ENCODE results near the gene PTPRJ.

The PTPRJ gene

GRCh38 chr11:48163360-48164100 is 183.2 kb downstream of the PTPRJ start:
- DNase-seq (ENCODE audit: low read depth): no peak
- TF ChIP-seq, protein P1, sequence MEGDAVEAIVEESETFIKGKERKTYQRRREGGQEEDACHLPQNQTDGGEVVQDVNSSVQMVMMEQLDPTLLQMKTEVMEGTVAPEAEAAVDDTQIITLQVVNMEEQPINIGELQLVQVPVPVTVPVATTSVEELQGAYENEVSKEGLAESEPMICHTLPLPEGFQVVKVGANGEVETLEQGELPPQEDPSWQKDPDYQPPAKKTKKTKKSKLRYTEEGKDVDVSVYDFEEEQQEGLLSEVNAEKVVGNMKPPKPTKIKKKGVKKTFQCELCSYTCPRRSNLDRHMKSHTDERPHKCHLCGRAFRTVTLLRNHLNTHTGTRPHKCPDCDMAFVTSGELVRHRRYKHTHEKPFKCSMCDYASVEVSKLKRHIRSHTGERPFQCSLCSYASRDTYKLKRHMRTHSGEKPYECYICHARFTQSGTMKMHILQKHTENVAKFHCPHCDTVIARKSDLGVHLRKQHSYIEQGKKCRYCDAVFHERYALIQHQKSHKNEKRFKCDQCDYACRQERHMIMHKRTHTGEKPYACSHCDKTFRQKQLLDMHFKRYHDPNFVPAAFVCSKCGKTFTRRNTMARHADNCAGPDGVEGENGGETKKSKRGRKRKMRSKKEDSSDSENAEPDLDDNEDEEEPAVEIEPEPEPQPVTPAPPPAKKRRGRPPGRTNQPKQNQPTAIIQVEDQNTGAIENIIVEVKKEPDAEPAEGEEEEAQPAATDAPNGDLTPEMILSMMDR (IDR thresholded peaks at IDR 0.05; ENCODE audit: low read depth, low read length, missing control alignments): no peak
- H3K4me3 ChIP-seq (ENCODE audit: low read depth, low read length): no peak overlapping the region

DNA sequence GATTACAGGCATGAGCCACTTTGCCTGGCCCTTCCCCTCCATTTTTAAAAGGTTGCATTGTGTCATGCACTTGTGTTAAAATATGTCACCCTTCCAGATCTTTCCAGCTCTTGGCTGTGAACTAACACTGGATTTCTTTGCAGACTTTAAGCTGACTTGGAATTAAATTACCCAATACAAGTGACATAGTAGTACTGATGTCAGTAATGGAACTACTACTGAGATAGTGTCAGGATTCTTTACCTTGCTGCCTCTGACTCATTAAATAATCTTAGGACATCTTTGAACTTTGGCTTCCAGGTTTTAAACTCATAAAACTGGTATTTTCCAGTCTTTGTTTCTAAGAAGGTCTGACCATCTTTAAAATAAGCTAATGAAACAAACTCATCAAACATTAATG is 184.5 kb downstream of the PTPRJ start:
- no peak for DNase-seq (ENCODE audit: low read depth)
- TF ChIP-seq, protein P1 (IDR thresholded peaks at IDR 0.05; ENCODE audit: low read depth, low read length, missing control alignments): no peak
- H3K4me3 ChIP-seq (ENCODE audit: low read depth, low read length): no peak overlapping the region

DNA sequence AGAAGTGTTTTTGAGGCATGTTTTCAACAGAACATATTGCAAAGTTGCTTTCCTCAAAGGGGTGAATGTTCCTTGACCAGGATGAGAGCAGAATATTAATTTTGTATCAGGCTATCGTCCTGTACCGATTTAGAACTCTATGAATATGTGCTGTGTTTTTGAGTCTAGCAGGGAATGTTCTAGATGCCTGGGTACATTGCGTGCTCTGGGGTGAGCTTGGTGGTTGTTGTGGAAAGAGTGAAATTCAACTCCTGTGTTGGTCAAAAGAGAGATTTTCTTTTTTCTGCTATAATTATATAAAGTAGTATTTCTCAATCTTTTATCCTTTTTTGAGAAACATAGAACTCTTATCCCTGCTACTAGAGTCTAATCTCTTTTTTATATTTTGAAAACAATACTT is 185.1 kb downstream of the PTPRJ start:
- TF ChIP-seq, protein P1 (IDR thresholded peaks at IDR 0.05; ENCODE audit: low read depth, low read length, missing control alignments): no peak
- DNase-seq (ENCODE audit: low read depth): no peak
- no peak overlapping the region for H3K4me3 ChIP-seq (ENCODE audit: low read depth, low read length)

DNA sequence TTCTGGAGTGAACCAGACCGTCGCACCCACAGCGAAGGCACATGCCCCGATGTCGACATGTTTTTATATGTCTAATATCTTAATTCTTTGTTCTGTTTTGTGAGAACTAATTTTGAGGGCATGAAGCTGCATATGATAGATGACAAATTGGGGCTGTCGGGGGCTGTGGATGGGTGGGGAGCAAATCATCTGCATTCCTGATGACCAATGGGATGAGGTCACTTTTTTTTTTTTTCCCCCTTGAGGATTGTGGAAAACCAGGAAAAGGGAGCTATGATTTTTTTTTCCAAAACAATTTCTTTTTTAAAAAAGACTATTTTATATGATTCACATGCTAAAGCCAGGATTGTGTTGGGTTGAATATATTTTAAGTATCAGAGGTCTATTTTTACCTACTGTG is 187.0 kb downstream of the PTPRJ start:
- DNase-seq (ENCODE audit: low read depth): no peak
- H3K4me3 ChIP-seq (ENCODE audit: low read depth, low read length): no peak overlapping the region
- TF ChIP-seq, protein P1 (IDR thresholded peaks at IDR 0.05; ENCODE audit: low read depth, low read length, missing control alignments): no peak

GRCh38 chr11:48168815-48169214 is 188.5 kb downstream of the PTPRJ start:
- DNase-seq (ENCODE audit: low read depth): no peak
- no peak overlapping the region for H3K4me3 ChIP-seq (ENCODE audit: low read depth, low read length)
- TF ChIP-seq, protein P1 (IDR thresholded peaks at IDR 0.05; ENCODE audit: low read depth, low read length, missing control alignments): no peak

- TF ChIP-seq, protein P1 (IDR thresholded peaks at IDR 0.05; ENCODE audit: low read depth, low read length, missing control alignments): no peak
- H3K4me3 ChIP-seq (ENCODE audit: low read depth, low read length): no peak overlapping the region
- DNase-seq (ENCODE audit: low read depth): no peak
These were observed 188.9 kb downstream of the PTPRJ start for GRCh38 chr11:48169259-48169658.

GRCh38 chr11:48169717-48170116 is 189.4 kb downstream of the PTPRJ start:
- TF ChIP-seq, protein P1 (IDR thresholded peaks at IDR 0.05; ENCODE audit: low read depth, low read length, missing control alignments): no peak
- no peak for DNase-seq (ENCODE audit: low read depth)
- no peak overlapping the region for H3K4me3 ChIP-seq (ENCODE audit: low read depth, low read length)

All from GM12864 (cell line).